8988T (cell line): ENCODE results near the gene HAGHL.

Experiments
- DNase-seq: peaks from one replicate; pipeline ENCODE4 v3.0.0; 2011

HAGHL gene

GRCh38 chr16:722835-723633 is 3.9 kb upstream of the HAGHL start:
- no peak for DNase-seq

GRCh38 chr16:723695-724094 is 3.2 kb upstream of the HAGHL start:
- DNase-seq = no peak

DNA sequence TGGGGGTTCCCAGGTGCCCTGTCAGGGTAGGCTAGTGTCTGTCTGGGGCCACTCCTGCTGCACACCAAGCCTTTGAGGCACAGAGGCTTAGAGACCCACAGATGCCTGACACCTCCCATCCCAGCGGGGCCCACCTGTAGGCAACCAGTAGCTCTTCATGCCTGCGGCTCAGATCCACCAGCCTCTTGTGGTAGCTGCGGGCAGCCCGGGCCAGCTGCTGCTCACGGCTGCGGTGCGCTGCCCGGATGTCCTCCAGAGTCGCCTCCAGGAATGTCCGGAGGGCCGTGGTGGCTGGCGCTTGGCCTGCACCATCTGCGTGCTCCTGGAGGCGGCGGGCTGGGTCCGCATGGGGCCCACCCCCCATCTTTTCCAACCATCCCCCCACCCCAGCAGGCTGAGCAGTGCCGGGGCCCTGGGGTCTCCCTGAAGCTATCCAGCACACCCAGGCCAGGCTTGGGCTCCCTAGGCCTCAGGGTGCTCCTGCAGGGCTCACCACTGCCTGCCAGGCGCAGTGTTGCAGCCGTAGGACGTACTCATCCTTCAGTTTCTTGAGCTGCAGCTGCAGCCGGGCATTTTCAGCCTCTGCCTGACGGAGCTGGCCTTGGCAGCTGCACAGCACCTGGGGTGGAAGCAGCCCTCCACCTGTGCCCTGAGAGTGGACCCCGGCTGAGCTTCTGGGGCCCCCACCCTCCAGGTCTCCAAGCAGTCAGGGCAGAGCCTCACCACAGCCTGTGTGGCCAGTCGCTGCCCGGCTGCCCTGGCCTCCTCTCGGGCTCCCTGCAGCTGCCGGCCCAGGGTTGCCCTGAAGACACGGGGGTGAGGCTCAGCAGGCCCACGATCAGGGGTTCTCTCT is 2.5 kb upstream of the HAGHL start:
- DNase-seq = no peak

GRCh38 chr16:725041-725376 is 1.9 kb upstream of the HAGHL start:
- no peak for DNase-seq

DNA sequence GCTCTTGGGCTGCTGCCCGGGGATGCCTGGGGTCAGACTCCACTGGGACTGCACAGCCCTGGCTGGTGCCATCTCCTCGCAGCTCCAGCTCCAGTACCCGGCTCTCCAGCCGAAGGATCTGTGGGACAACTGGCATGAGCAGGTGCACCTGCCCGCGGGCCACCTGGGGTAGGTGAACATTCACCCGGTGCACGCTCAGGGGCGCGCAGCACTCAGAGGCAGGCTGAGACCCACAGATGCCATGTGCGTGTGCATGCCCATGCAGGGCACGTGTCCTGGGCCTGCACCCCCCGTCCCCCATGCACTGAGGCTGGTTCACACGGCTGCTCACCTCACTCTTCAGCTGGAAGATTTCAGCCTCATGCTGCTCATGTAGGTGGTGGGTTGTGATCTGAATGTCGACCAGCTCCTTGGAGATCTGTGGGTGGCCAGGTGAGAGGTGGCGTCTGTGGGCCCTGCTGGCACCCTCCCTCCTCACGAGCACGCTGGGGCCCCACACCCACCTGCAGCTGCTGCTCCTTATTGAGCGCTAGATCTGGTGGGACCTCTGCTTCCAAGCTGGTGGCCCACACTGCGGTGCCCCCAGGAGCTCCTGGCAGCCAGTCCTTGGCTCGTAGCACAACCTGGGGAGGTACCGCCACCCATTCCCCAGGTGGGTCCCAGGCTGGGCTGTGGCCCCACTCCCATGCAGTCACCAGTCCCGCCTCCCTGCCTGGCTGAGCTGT is 1.3 kb upstream of the HAGHL start:
- no peak for DNase-seq

DNA sequence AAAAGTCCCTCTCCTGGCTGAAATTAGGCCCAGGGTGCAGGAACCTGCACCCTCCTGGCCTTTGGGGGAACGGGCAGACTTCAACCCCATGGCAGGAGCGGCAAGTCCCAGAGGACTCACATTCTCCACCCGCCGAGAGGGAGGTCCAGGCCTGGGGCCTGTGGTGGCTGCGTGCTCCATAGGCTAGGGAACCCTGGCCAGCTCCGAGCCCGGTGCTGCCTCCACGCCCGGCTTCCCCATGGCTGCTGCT is 793 bp upstream of the HAGHL start:
- DNase-seq = no peak

GRCh38 chr16:727291-727977 is 528 bp downstream of the HAGHL start:
- DNase-seq = no peak

GRCh38 chr16:728131-728889 is 1.4 kb downstream of the HAGHL start:
- no peak for DNase-seq

GRCh38 chr16:728890-729744 is 2.2 kb downstream of the HAGHL start:
- DNase-seq = no peak

- peak; percentile 6 for DNase-seq
Observed at GRCh38 chr16:729768-730665, 3.1 kb downstream of the HAGHL start.

DNA sequence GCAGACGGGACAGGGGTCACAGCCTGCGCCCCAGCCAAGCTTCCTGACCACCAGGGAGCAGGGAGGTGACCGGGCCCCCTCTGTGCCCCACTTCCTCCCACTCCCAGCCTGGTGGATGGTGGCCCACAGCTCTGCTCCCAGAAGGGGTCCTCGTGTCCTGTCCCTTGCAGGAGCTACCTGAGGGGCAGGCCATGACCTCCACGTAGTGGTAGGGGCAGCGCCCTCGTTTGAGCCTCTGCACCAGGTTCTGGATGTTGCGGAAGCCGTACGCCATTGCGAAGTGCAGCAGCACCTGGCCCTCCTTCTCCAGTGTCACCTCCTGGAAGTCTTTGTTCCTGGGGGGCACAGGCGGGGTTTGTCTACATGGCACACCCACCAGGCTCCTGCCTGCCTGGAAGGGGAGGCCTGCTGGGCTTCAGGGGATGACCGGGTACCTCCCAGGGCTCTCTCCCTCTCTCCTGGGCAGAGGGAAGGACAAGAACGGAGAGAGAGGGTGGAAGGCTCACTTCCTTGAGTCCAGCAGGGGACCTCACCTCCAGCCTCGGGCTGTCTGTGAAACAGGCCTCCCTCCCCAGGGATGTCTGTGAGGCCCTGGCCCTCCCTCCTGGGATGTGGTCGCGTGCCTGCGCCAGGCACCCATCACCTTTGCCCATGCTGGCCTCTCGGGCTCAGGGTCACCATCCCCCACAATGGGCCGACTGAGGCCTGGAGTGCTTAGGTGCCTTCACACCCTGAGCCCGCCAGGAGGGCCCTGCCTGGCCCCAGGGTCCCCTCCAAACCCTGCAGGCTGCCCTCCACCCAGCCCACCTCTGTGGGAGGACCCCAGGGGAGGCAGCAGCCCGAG is 4.0 kb downstream of the HAGHL start:
- peak; percentile 6 for DNase-seq

- no peak for DNase-seq
Observed at GRCh38 chr16:732332-732731, 5.4 kb downstream of the HAGHL start.

DNA sequence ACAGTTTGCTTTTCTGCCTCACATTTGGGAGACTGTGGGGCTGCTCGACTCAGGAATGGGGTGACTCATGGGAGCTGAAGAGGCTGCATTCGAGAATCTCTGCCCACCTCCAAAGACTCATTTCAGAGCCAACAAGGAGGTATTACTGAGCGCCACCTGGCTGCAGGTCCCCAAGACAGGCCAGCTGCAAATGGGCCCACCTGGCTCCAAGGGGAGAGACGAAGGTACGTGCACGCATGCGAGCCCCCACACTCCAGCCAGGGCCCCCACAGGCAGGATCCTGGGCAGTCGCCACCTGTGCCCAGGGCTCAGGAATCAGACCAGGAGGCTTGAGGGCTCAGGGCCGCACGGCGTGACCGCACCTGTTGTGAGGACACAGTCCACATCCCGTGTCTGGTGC is 6.0 kb downstream of the HAGHL start:
- DNase-seq = peak; percentile 41

DNA sequence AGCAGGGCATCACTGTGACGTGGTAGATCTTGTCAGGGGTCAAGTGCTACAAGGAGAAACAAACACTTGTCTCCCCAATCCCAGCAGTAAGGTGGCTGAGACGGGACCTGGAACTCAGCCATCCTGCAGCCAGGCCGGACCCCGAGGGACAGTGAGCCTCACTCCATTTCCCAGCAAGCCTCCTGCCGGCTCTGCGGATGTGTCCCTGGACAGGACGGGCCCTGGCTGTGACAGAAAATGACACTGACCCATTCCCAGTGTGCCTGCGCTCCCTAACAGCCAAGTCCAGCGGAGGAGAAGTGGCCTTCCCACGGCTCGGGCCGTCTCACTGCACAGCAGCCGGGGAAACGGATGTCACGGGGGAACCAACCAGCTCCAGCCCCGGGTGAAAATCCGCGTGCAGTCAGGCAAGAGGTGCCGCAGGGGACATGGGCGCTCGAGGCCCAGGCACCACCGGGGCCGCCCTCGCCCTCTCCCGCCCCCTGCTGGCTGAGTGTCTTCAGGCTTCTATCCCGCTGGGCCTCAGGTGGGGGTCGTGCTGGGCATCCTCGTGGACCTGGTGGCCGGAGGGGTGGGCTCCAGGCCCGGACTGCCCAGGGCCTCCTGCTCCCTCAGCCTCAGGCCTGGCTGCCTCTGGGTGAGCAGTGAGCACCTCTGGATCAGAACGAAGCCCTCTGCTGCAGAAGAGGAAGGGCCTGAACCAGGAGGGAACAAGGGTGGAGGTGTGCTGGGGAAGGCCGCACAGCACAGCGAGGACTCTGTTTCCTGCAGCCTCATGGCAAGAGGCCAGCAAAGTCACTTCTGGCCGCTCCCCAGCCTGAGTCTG is 6.7 kb downstream of the HAGHL start:
- peak; percentile 66 for DNase-seq

GRCh38 chr16:734208-734980 is 7.5 kb downstream of the HAGHL start:
- peak; percentile 1 for DNase-seq

DNA sequence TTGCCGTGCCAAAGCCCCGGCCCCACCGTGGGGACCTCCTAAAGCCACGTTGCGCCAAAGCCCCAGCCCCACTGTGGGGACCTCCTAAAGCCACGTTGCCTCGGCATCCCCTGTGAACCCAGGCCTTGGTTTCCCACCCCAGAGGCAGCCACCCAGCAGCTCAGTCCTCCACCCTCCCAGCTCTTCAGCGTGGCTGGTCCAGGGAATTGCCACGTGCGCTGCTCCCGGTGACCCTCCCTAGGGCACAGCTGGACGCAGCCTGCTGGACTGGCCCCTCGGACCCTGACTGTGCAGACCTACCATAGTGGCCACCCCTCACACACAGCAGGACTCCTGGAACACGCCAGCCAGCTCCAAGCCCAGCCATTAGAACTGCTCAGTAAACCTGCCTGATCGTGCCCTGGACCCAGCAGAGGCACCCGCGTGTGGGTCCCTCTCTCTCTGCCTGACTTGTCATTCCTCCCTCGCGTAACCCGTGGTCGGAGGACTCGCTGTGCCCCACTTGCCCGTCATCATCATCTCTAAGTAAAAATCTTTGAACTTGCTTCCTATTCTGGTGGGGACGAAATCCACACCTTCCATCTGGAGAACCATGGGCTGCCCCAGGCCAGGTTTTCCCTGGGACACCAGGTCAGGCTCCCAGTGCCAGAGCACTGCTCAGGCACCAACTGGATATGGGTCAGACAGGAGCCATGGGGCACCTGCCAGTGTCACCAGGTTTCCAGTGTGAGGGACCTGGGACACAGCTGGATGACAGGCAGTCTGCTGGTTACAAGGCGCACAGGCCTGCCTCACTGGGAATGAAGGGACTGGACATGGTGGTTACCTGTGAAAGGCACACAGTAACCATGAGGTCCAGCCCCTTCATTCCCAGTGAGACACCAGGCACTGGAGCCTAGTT is 8.3 kb downstream of the HAGHL start:
- peak; percentile 4 for DNase-seq
